Endothelial cell of umbilical vein (primary cell): ENCODE measurements around the gene HNRNPH3. TPM values are rescaled to one million over a fixed set of nuclear protein-coding genes. Genes with fewer than 3 reads are reported as not detected.

Experiments
- BruUV-seq: library from RNA; stranded (reverse); fragments of 400-500 nt; replicated peaks from 2 replicates; lab custom pipeline; 2021; lab: Mats Ljungman, UMichigan
- CTCF ChIA-PET: fragments of 300-600, 350-600 bp; sonication (Branson Sonifier 250); formaldehyde crosslinking; loops from one replicate; lab custom pipeline; 2021; ENCODE audit warnings: antibody characterized with exemption, inconsistent platforms; lab: Charles Lee
- POLR2A ChIA-PET: fragments of 300-600, 350-600 bp; sonication (Branson Sonifier 250); formaldehyde crosslinking; loops from one replicate; lab custom pipeline; 2021; ENCODE audit warnings: antibody characterized with exemption, inconsistent platforms; lab: Charles Lee
- DNase-seq: peaks from one replicate; pipeline ENCODE4 v3.0.0-alpha.2; 2011; ENCODE audit warnings: low read depth, low spot score
- FAIRE-seq: peaks from 2 replicates; lab custom pipeline; 2011; peaks lifted over from hg19 to GRCh38; lab: Jason Lieb, UNC
- H2AFZ ChIP-seq: 2 replicates; pipeline ENCODE4 v1.6.0; 2012; ENCODE audit warnings: low read depth, low read length, control low read depth, inconsistent platforms
- H3K27ac ChIP-seq: 2 replicates; pipeline ENCODE4 v1.5.1; 2011; ENCODE audit warnings: low read depth, mild to moderate bottlenecking, control low read depth, low read length, moderate library complexity; ENCODE audit not compliant: insufficient read depth
- H3K27me3 ChIP-seq, 2 experiments: 2 replicates each; pipeline versions ENCODE4 v1.6.0 to v1.6.1; 2011; ENCODE audit warnings: low read length in 2 of 2, mixed read lengths in 1 of 2; ENCODE audit not compliant: control insufficient read depth in 2 of 2, insufficient read depth in 2 of 2
- H3K36me3 ChIP-seq, 2 experiments: 2 replicates in 1 of 2; 3 replicates in 1 of 2; pipeline ENCODE4 v1.5.1; 2011; ENCODE audit warnings: low read length in 2 of 2, mild to moderate bottlenecking in 1 of 2, moderate library complexity in 1 of 2; ENCODE audit not compliant: control insufficient read depth in 2 of 2, insufficient read depth in 2 of 2; ENCODE audit errors: extremely low read depth in 1 of 2
- H3K4me1 ChIP-seq: 3 replicates; pipeline ENCODE4 v1.5.1; 2011; ENCODE audit warnings: mild to moderate bottlenecking, low read length; ENCODE audit not compliant: control insufficient read depth, insufficient read depth; ENCODE audit errors: extremely low read depth
- H3K4me2 ChIP-seq: 2 replicates; pipeline ENCODE4 v1.6.1; 2011; ENCODE audit warnings: low read length, control low read depth, mixed read lengths; ENCODE audit not compliant: insufficient read depth
- H3K4me3 ChIP-seq, 3 experiments: fragments of 200-600 bp in 1 of 3; sonication (generic), shearing (Covaris generic) in 1 of 3; replicated peaks in 1 of 3; 2 replicates each; pipeline ENCODE4 v1.5.1; 2011 to 2016; ENCODE audit warnings: control low read depth in 3 of 3, low read length in 3 of 3, mild to moderate bottlenecking in 2 of 3, inconsistent platforms in 1 of 3, low read depth in 1 of 3, moderate library complexity in 1 of 3; ENCODE audit not compliant: insufficient read depth in 1 of 3
- H3K79me2 ChIP-seq: 2 replicates; pipeline ENCODE4 v1.6.0; 2012; ENCODE audit warnings: low read length, inconsistent platforms; ENCODE audit not compliant: control insufficient read depth, insufficient read depth
- H3K9ac ChIP-seq: replicated peaks from 2 replicates; pipeline ENCODE3; 2011; ENCODE audit warnings: low read length, control low read depth; ENCODE audit not compliant: insufficient read depth; ENCODE audit errors: extremely low read depth
- H3K9me1 ChIP-seq: replicated peaks from 3 replicates; pipeline ENCODE4 v1.6.0; 2011; ENCODE audit warnings: mild to moderate bottlenecking, low read length; ENCODE audit not compliant: control insufficient read depth, insufficient read depth; ENCODE audit errors: extremely low read depth
- H3K9me3 ChIP-seq: replicated peaks from 2 replicates; pipeline ENCODE4 v1.5.1; 2012; ENCODE audit warnings: low read length, inconsistent platforms; ENCODE audit not compliant: control insufficient read depth, insufficient read depth
- H4K20me1 ChIP-seq: replicated peaks from 2 replicates; pipeline ENCODE3; 2011; ENCODE audit warnings: mild to moderate bottlenecking, low read length; ENCODE audit not compliant: control insufficient read depth, insufficient read depth; ENCODE audit errors: extremely low read depth
- CTCF ChIP-seq, 2 donors: IDR thresholded peaks; 1 replicate in 1 of 2; 2 replicates in 1 of 2; pipeline ENCODE4 v1.5.1; 2011; ENCODE audit warnings: low read length in 2 of 2, mild to moderate bottlenecking in 2 of 2, moderate library complexity in 2 of 2, control low read depth in 1 of 2, inconsistent platforms in 1 of 2, low read depth in 1 of 2; ENCODE audit not compliant: insufficient read depth in 1 of 2; ENCODE audit errors: extremely low read depth in 1 of 2
- EZH2 ChIP-seq: IDR thresholded peaks from 2 replicates; pipeline ENCODE4 v1.6.1; 2012; ENCODE audit warnings: borderline replicate concordance, low read depth, mild to moderate bottlenecking, moderate library complexity, low read length, inconsistent platforms; ENCODE audit not compliant: severe bottlenecking
- FOS ChIP-seq: IDR thresholded peaks from 2 replicates; pipeline ENCODE4 v1.6.1; 2011; ENCODE audit warnings: mild to moderate bottlenecking, low read length, moderate library complexity, borderline replicate concordance; ENCODE audit not compliant: insufficient read depth
- GATA2 ChIP-seq: IDR thresholded peaks from 2 replicates; pipeline ENCODE4 v1.7.0; 2011; ENCODE audit warnings: low read depth, mild to moderate bottlenecking, moderate library complexity, mixed read lengths, low read length; ENCODE audit not compliant: insufficient read length, insufficient read depth
- JUN ChIP-seq: IDR thresholded peaks from 2 replicates; pipeline ENCODE4 v1.6.1; 2011; ENCODE audit warnings: borderline replicate concordance, low read depth; ENCODE audit not compliant: insufficient read length, insufficient read depth
- MAX ChIP-seq: IDR thresholded peaks from 2 replicates; pipeline ENCODE4 v1.6.1; 2011; ENCODE audit not compliant: insufficient read depth, insufficient read length
- MYC ChIP-seq: IDR thresholded peaks from one replicate; pipeline ENCODE4 v1.6.1; 2011; ENCODE audit warnings: mild to moderate bottlenecking, low read depth, low read length
- POLR2A ChIP-seq: IDR thresholded peaks from 2 replicates; pipeline ENCODE4 v1.6.1; 2012; ENCODE audit warnings: low read depth, mild to moderate bottlenecking, control low read depth, low read length
- POLR2AphosphoS5 ChIP-seq: IDR thresholded peaks from 2 replicates; pipeline ENCODE4 v1.6.1; 2012; ENCODE audit warnings: low read depth, mild to moderate bottlenecking, control low read depth, low read length, moderate library complexity; ENCODE audit not compliant: insufficient read depth
- dilution Hi-C: fragments of 300-500 bp; cut with MboI; formaldehyde crosslinking; loops from one replicate; pipeline ENCODE4 v1.15.0; 2019; ENCODE audit warnings: low sequenced_read_pairs; ENCODE audit not compliant: extremely low pct_ligation_motif_present
- intact Hi-C: fragments of 100-400 bp; cut with micrococcal nuclease; formaldehyde crosslinking; loops from one replicate; pipeline ENCODE4 v1.10.0; 2022
- polyA plus RNA-seq, 4 experiments: library from polyadenylated mRNA; depleted of rRNA in 3 of 4; stranded (reverse) in 3 of 4; unstranded in 1 of 4; fragments of >200 nt; gene quantifications; 2 replicates each; pipeline versions ENCODE4 v1.2.1 to v1.2.3, GENCODE V29; 2011 to 2012; ENCODE audit warnings: missing spikeins in 1 of 4
- total RNA-seq: library from RNA; stranded (reverse); gene quantifications from 2 replicates; pipeline ENCODE4 v1.2.3, GENCODE V29; 2021

HNRNPH3 gene
- total and polyA plus RNA-seq, 2 donors (not counting 3 experiments of a cell fraction or from before 2014, with no cell fraction given): 34.0 to 151 TPM

GRCh38 chr10:68305854-68306253, 26.0 kb upstream of the HNRNPH3 start:
- dilution Hi-C loops: no loop called here
- intact Hi-C loops: no loop called here
- DNase-seq (no peak), FAIRE-seq (no peak)
- Histone ChIP-seq H3K9me1 (no peaks in the 10 kb centered on the region), H2AFZ (no peak overlapping the region), H4K20me1 (no peaks in the 10 kb centered on the region), H3K27ac (no peak overlapping the region), H3K36me3 (no peaks in the 10 kb centered on the region), H3K9me3 (no peaks in the 10 kb centered on the region), H3K4me1 (peaks cover 3% of the 10 kb centered on the region), H3K27me3 (no peaks in the 10 kb centered on the region), H3K79me2 (no peaks in the 10 kb centered on the region), H3K4me2 (no peak overlapping the region), H3K9ac (no peak overlapping the region), H3K4me3 (no peak overlapping the region)
- CTCF ChIA-PET: interaction anchor here (1.4 to 2.1 kb wide), 2 partner anchors 93 to 450 kb away, joined by 4 to 7 read pairs; no protein-coding TSS in a partner anchor
- BruUV-seq: no TSS peak
- no peak for TF ChIP-seq MAX
- no peak for TF ChIP-seq FOS
- TF ChIP-seq JUN: no peak
- no peak for TF ChIP-seq GATA2
- no peak for TF ChIP-seq POLR2A
- TF ChIP-seq EZH2: no peak
- TF ChIP-seq MYC: no peak
- no peak for TF ChIP-seq POLR2AphosphoS5
- no peak for TF ChIP-seq CTCF (IDR thresholded peaks at IDR 0.05; ENCODE audit: extremely low read depth in 1 of 2, insufficient read depth in 1 of 2, low read depth in 1 of 2, low read length in 2 of 2)
- POLR2A ChIA-PET: no interaction called here
